Measurements from ENCODE around the gene CABP2. TPM values are rescaled to one million over a fixed set of nuclear protein-coding genes. Genes with fewer than 3 reads are reported as not detected.
"Not testable (repeated sequence)": the region's sequence is repeated elsewhere in the genome, so short reads cannot be mapped to it uniquely, and the experiment has no call there.

The CABP2 gene
- total RNA-seq, 5 donors from 2014 or later (not counting 1 experiment from before 2014, with no cell fraction given) = not detected

DNA sequence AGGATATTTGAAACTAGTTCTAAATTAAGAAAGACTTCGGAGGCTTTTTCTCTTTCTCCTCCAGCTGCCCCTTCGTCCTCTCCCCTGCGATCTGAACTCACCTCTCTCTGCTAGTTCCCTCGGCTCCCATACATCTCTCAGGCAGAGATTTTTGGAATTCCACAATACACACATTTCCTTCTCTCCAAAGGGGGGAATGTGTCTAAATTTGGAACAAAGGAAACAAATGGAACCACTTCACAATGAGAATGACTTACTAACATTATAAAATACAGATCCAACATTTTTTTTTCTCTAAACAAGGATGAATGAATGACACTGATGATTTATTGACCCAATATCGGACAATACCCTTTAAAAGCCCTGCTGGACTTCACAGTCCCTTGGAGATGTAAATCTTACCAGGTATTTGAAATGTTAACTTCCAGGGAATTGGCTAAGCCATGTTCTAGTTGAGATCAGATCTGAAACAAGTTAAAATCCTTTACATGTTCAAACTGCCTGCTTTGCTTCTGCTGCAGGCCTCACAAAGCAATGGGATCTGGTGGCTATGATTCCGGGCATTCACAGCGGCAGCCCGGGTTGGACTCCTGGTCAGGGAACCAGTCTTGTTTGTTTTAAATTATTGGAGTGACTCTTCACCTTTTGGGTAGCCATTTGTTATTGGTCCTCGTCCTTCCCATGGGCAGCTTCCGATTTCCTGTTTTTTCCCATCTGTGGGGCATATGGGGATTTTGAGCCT lies 39.9 kb upstream of the CABP2 start:
- POLR2A ChIA-PET = no interaction called here
- CTCF ChIA-PET = no interaction called here
- H3K4me3 ChIP-seq (ENCODE audit: control insufficient read depth in 1 of 2, extremely low read depth in 1 of 2, low read length in 1 of 2) = no peak overlapping the region
- no peaks in the 10 kb centered on the region for H3K9me3 Mint-ChIP-seq
- no peak overlapping the region for H3K4me3 Mint-ChIP-seq
- peaks cover 0 to 4% of the 10 kb centered on the region in 2 experiments for H3K4me1 ChIP-seq (ENCODE audit: control insufficient read depth in 1 of 2, extremely low read depth in 1 of 2, insufficient read depth in 2 of 2, low read length in 2 of 2)
- WGBS (ENCODE audit: insufficient coverage) = 96% methylated on average over 5 of the region's 10 CpGs
- H3K27me3 ChIP-seq (replicated peaks in 1 of 2; ENCODE audit: control insufficient read depth in 2 of 2, extremely low read depth in 1 of 2, insufficient read depth in 2 of 2, low read length in 1 of 2) = peaks cover 0 to 27% of the 10 kb centered on the region in 2 experiments
- no peaks in the 10 kb centered on the region for H3K36me3 ChIP-seq (ENCODE audit: control insufficient read depth in 2 of 2, extremely low read depth in 1 of 2, insufficient read depth in 1 of 2, low read length in 1 of 2)
- no peak overlapping the region for H3K27ac Mint-ChIP-seq
- H3K27me3 Mint-ChIP-seq = peaks cover 4 to 10% of the 10 kb centered on the region in 2 donors
- ATAC-seq (replicated peaks in 1 of 4) = no peak
- no peaks in the 10 kb centered on the region for H3K9me3 ChIP-seq
- H3K4me1 Mint-ChIP-seq = peaks cover 0 to 3% (median 1%) of the 10 kb centered on the region in 3 donors
- no peaks in the 10 kb centered on the region for H3K36me3 Mint-ChIP-seq
- no peak for DNase-seq
- H3K27ac ChIP-seq (ENCODE audit: low read length) = no peak overlapping the region

GRCh38 chr11:67561971-67562619 lies 38.8 kb upstream of the CABP2 start:
- ChIA-PET POLR2A (interaction anchor here in 1 of 2 donors (0.6 kb wide), 1 partner anchor 218 kb away, joined by 7 read pairs; no protein-coding TSS in a partner anchor), CTCF (no interaction called here)
- Mint-ChIP-seq H3K4me3 (no peak overlapping the region), H3K4me1 (peaks cover 0 to 3% (median 1%) of the 10 kb centered on the region in 3 donors), H3K9me3 (no peaks in the 10 kb centered on the region), H3K36me3 (no peaks in the 10 kb centered on the region), H3K27me3 (peaks cover 4 to 10% of the 10 kb centered on the region in 2 donors), H3K27ac (peak overlapping the region in 1 of 2 donors; percentile 1)
- no peak for DNase-seq
- Histone ChIP-seq H3K4me1 (ENCODE audit: control insufficient read depth in 1 of 2, extremely low read depth in 1 of 2, insufficient read depth in 2 of 2, low read length in 2 of 2) (peaks cover 0 to 4% of the 10 kb centered on the region in 2 experiments), H3K27ac (ENCODE audit: low read length) (no peak overlapping the region), H3K36me3 (ENCODE audit: control insufficient read depth in 2 of 2, extremely low read depth in 1 of 2, insufficient read depth in 1 of 2, low read length in 1 of 2) (no peaks in the 10 kb centered on the region), H3K4me3 (ENCODE audit: control insufficient read depth in 1 of 2, extremely low read depth in 1 of 2, low read length in 1 of 2) (no peak overlapping the region), H3K27me3 (replicated peaks in 1 of 2; ENCODE audit: control insufficient read depth in 2 of 2, extremely low read depth in 1 of 2, insufficient read depth in 2 of 2, low read length in 1 of 2) (peaks cover 0 to 28% of the 10 kb centered on the region in 2 experiments), H3K9me3 (no peaks in the 10 kb centered on the region)
- 38% methylated on average over 7 of the region's 10 CpGs for whole genome bisulfite sequencing (ENCODE audit: insufficient coverage)
- no peak for ATAC-seq (replicated peaks in 1 of 4)

GRCh38 chr11:67558084-67558772 lies 35.0 kb upstream of the CABP2 start:
- POLR2A ChIA-PET = no interaction called here
- CTCF ChIA-PET = no interaction called here
- no peaks in the 10 kb centered on the region for H3K36me3 Mint-ChIP-seq
- H3K27me3 Mint-ChIP-seq = peaks cover 0 to 7% of the 10 kb centered on the region in 2 donors
- no peak overlapping the region for H3K27ac ChIP-seq (ENCODE audit: low read length)
- WGBS (ENCODE audit: insufficient coverage) = 95% methylated on average over 11 of the region's 19 CpGs
- H3K4me3 ChIP-seq (ENCODE audit: control insufficient read depth in 1 of 2, extremely low read depth in 1 of 2, low read length in 1 of 2) = no peak overlapping the region
- H3K36me3 ChIP-seq (ENCODE audit: control insufficient read depth in 2 of 2, extremely low read depth in 1 of 2, insufficient read depth in 1 of 2, low read length in 1 of 2) = no peaks in the 10 kb centered on the region
- H3K9me3 ChIP-seq = no peaks in the 10 kb centered on the region
- H3K4me3 Mint-ChIP-seq = no peak overlapping the region
- ATAC-seq (replicated peaks in 1 of 4) (no peak), DNase-seq (no peak)
- H3K4me1 ChIP-seq (ENCODE audit: control insufficient read depth in 1 of 2, extremely low read depth in 1 of 2, insufficient read depth in 2 of 2, low read length in 2 of 2) = peaks cover 0 to 4% of the 10 kb centered on the region in 2 experiments
- H3K27me3 ChIP-seq (replicated peaks in 1 of 2; ENCODE audit: control insufficient read depth in 2 of 2, extremely low read depth in 1 of 2, insufficient read depth in 2 of 2, low read length in 1 of 2) = peaks cover 0 to 25% of the 10 kb centered on the region in 2 experiments
- no peak overlapping the region for H3K27ac Mint-ChIP-seq
- peaks cover 0 to 3% (median 1%) of the 10 kb centered on the region in 3 donors for H3K4me1 Mint-ChIP-seq
- no peaks in the 10 kb centered on the region for H3K9me3 Mint-ChIP-seq

DNA sequence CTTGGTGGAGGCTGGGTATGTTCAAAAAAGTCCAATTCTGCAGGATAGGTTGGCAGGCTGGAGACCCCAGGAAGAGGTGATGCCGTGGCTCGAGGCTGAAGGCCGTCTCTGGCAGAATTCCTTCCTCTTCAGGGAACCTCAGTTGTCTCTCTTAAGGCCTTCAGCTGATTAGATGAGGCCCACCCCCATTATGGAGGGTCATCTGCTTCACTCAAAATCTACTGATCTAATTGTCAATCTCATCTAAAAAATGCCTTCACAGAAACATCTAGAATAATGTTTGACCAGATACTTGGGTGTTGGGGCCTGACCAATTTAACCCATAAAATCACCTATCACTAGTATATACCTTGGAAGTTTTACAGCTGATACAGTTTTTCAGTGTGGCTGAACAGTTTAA lies 33.0 kb upstream of the CABP2 start:
- ATAC-seq (replicated peaks in 1 of 4) (no peak), DNase-seq (no peak)
- Histone ChIP-seq H3K9me3 (no peaks in the 10 kb centered on the region), H3K4me1 (ENCODE audit: control insufficient read depth in 1 of 2, extremely low read depth in 1 of 2, insufficient read depth in 2 of 2, low read length in 2 of 2) (no peaks in the 10 kb centered on the region), H3K36me3 (ENCODE audit: control insufficient read depth in 2 of 2, extremely low read depth in 1 of 2, insufficient read depth in 1 of 2, low read length in 1 of 2) (no peaks in the 10 kb centered on the region), H3K27ac (ENCODE audit: low read length) (no peak overlapping the region), H3K27me3 (replicated peaks in 1 of 2; ENCODE audit: control insufficient read depth in 2 of 2, extremely low read depth in 1 of 2, insufficient read depth in 2 of 2, low read length in 1 of 2) (peaks cover 0 to 21% of the 10 kb centered on the region in 2 experiments), H3K4me3 (ENCODE audit: control insufficient read depth in 1 of 2, extremely low read depth in 1 of 2, low read length in 1 of 2) (no peak overlapping the region)
- ChIA-PET POLR2A (no interaction called here), CTCF (no interaction called here)
- H3K27ac Mint-ChIP-seq = no peak overlapping the region
- no peak overlapping the region for H3K4me3 Mint-ChIP-seq
- H3K36me3 Mint-ChIP-seq = no peaks in the 10 kb centered on the region
- 37% methylated on average over 3 of the region's 3 CpGs for WGBS (ENCODE audit: insufficient coverage)
- H3K4me1 Mint-ChIP-seq = no peaks in the 10 kb centered on the region
- H3K27me3 Mint-ChIP-seq = peaks cover 0 to 7% of the 10 kb centered on the region in 2 donors
- H3K9me3 Mint-ChIP-seq = no peaks in the 10 kb centered on the region

- H3K9me3 ChIP-seq; CTCF ChIA-PET; H3K27ac ChIP-seq (ENCODE audit: low read length); H3K27me3 Mint-ChIP-seq; H3K4me1 Mint-ChIP-seq; H3K36me3 Mint-ChIP-seq; H3K27me3 ChIP-seq (replicated peaks in 1 of 2; ENCODE audit: control insufficient read depth in 2 of 2, extremely low read depth in 1 of 2, insufficient read depth in 2 of 2, low read length in 1 of 2); DNase-seq; H3K4me3 ChIP-seq (ENCODE audit: control insufficient read depth in 1 of 2, extremely low read depth in 1 of 2, low read length in 1 of 2); H3K36me3 ChIP-seq (ENCODE audit: control insufficient read depth in 2 of 2, extremely low read depth in 1 of 2, insufficient read depth in 1 of 2, low read length in 1 of 2); H3K4me3 Mint-ChIP-seq; H3K4me1 ChIP-seq (ENCODE audit: control insufficient read depth in 1 of 2, extremely low read depth in 1 of 2, insufficient read depth in 2 of 2, low read length in 2 of 2); POLR2A ChIA-PET; H3K9me3 Mint-ChIP-seq; H3K27ac Mint-ChIP-seq; ATAC-seq (replicated peaks in 1 of 4): not testable (repeated sequence)
These were observed 28.5 kb upstream of the CABP2 start for GRCh38 chr11:67551697-67552096.

DNA sequence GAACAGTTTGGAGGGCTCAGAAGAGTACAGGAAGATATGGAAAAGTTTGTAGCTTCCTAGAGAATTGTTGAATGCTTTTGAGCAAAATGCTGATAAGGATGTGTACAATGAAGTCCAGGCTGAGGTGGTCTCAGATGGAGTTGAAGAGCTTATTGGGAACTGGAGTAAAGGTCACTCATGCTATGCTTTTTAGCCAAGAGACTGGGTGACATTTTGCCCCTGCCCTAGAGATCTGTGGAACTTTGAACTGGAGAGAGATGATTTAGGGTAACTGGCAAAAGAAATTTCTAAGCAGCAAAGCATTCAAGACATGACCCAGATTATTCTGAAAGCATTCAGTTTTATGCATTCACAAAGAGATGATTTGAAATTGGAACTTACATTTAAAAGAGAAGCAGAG lies 27.9 kb upstream of the CABP2 start:
- H3K27me3 Mint-ChIP-seq = peaks cover 0 to 3% of the 10 kb centered on the region in 2 donors
- peaks cover 0 to 5% (median 0%) of the 10 kb centered on the region in 3 donors for H3K9me3 Mint-ChIP-seq
- ATAC-seq (replicated peaks in 1 of 4) (no peak), DNase-seq (no peak)
- Histone ChIP-seq H3K27me3 (replicated peaks in 1 of 2; ENCODE audit: control insufficient read depth in 2 of 2, extremely low read depth in 1 of 2, insufficient read depth in 2 of 2, low read length in 1 of 2) (peaks cover 0 to 3% of the 10 kb centered on the region in 2 experiments), H3K4me1 (ENCODE audit: control insufficient read depth in 1 of 2, extremely low read depth in 1 of 2, insufficient read depth in 2 of 2, low read length in 2 of 2) (no peaks in the 10 kb centered on the region), H3K9me3 (no peaks in the 10 kb centered on the region), H3K27ac (ENCODE audit: low read length) (no peak overlapping the region), H3K4me3 (ENCODE audit: control insufficient read depth in 1 of 2, extremely low read depth in 1 of 2, low read length in 1 of 2) (no peak overlapping the region), H3K36me3 (ENCODE audit: control insufficient read depth in 2 of 2, extremely low read depth in 1 of 2, insufficient read depth in 1 of 2, low read length in 1 of 2) (no peaks in the 10 kb centered on the region)
- no peaks in the 10 kb centered on the region for H3K4me1 Mint-ChIP-seq
- H3K4me3 Mint-ChIP-seq = no peak overlapping the region
- no peak overlapping the region for H3K27ac Mint-ChIP-seq
- ChIA-PET CTCF (no interaction called here), POLR2A (no interaction called here)
- no peaks in the 10 kb centered on the region for H3K36me3 Mint-ChIP-seq
